Pancreas (tissue), 10 donors: ENCODE measurements around the gene CNKSR3. TPM values are rescaled to one million over a fixed set of nuclear protein-coding genes. Genes with fewer than 3 reads are reported as not detected.
A peak's percentile ranks its signal among the peaks of the same experiment; 100 is the strongest.

Experiments used
- ATAC-seq, 4 donors: fragments of 200-7000 bp; cut with Tn5 transposase; one replicate each; pipeline versions ENCODE4 v1.8.0 to v1.9.1; 2020; ENCODE audit warnings: mild to moderate bottlenecking in 4 of 4, moderate library complexity in 4 of 4
- DNase-seq, 6 donors: peaks; one replicate each; pipeline ENCODE4 v3.0.0-alpha.2; 2020
- FAIRE-seq: peaks from 2 replicates; lab custom pipeline; 2012; peaks lifted over from hg19 to GRCh38; lab: Jason Lieb, UNC
- H3K27ac ChIP-seq, 4 donors: fragments of 200-600 bp; sonication (generic); 1 replicate in 3 of 4; 2 replicates in 1 of 4; pipeline versions ENCODE4 v1.5.0 to v1.8.0; 2020
- H3K27me3 ChIP-seq, 4 donors: fragments of 200-600 bp; one replicate each; pipeline ENCODE4 v1.8.0; 2021
- H3K36me3 ChIP-seq, 3 donors: fragments of 200-600 bp; sonication (generic) in 1 of 3; one replicate each; pipeline versions ENCODE4 v1.5.0 to v1.8.0; 2020 to 2021
- H3K4me1 ChIP-seq, 3 donors: fragments of 200-600 bp; one replicate each; pipeline ENCODE4 v1.8.0; 2021
- H3K4me3 ChIP-seq, 4 donors: fragments of 200-600 bp; sonication (generic) in 2 of 4; one replicate each; pipeline versions ENCODE4 v1.5.0 to v1.8.0; 2020 to 2021
- H3K9me3 ChIP-seq, 4 donors: fragments of 200-600 bp; one replicate each; pipeline ENCODE4 v1.8.0; 2021
- CTCF ChIP-seq, 4 donors: fragments of 200-600 bp; sonication (generic) in 3 of 4; IDR thresholded peaks; one replicate each; pipeline versions ENCODE4 v1.5.0 to v1.8.0; 2021; ENCODE audit warnings: antibody characterized with exemption in 4 of 4
- WGBS, 2 donors: extraction: QIAGEN DNeasy Blood & Tissue Kit; methylation state at CpG; one replicate each; pipeline ENCODE4 v1.1.7; 2013; 5-methylcytosine and 5-hydroxymethylcytosine counted together
- intact Hi-C, 3 donors: fragments of 100-400 bp; cut with DNase I; formaldehyde crosslinking; loops; one replicate each; pipeline versions ENCODE4 v1.11.1 to v1.14.2; 2022
- polyA plus RNA-seq, 2 donors: library from polyadenylated mRNA; stranded (reverse); fragments of 200-250 nt; gene quantifications; one replicate each; pipeline ENCODE4 v1.2.3, GENCODE V29; 2013
- total RNA-seq, 6 donors: library from RNA; stranded (reverse); fragmentation: NEBNext Ultra II Directional in 4 of 6; extraction: Animal tissue kit (Norgen Biotek cat#: 25700) in 4 of 6; gene quantifications; one replicate each; pipeline versions ENCODE4 v1.2.1 to v1.2.4, GENCODE V29; 2021 to 2023
- donor health status: healthy with polysubstance abuse.
- donor health status: DM: no; HTN: no; CAD: no; lungs with moderate emphysema.
- donor health status: DM: no; HTN: no; CAD: no.
- donor health status: control.
- donor health status: control.
- donor health status: Bipolar disorder and iron deficiency.
- donor health status: DM: yes; HTN: yes; CAD: no.
- donor health status: DM: no; HTN: no; CAD: no.
- donor health status: DM: no; HTN: no; CAD: no.
- donor health status: DM: yes; HTN: yes; CAD: no.

The CNKSR3 gene
- total and polyA plus RNA-seq, 8 donors, result 7.6 to 24.2 (median 18.6) TPM

GRCh38 chr6:154383273-154383672 lies 127.2 kb downstream of the CNKSR3 start:
- no peak for ATAC-seq
- H3K27ac ChIP-seq, result no peak overlapping the region
- DNase-seq, result no peak
- H3K36me3 ChIP-seq, result no peaks in the 10 kb centered on the region
- TF ChIP-seq CTCF (IDR thresholded peaks at IDR 0.05), result no peak
- FAIRE-seq, result no peak
- H3K4me3 ChIP-seq, result no peak overlapping the region
- H3K4me1 ChIP-seq, result peaks cover 0 to 8% (median 0%) of the 10 kb centered on the region in 3 donors
- H3K9me3 ChIP-seq, result no peaks in the 10 kb centered on the region
- H3K27me3 ChIP-seq, result no peaks in the 10 kb centered on the region
- intact Hi-C loops, result no loop called here
- 94% methylated on average over 6 of the region's 6 CpGs for WGBS, 2 donors

GRCh38 chr6:154382740-154383139 lies 127.7 kb downstream of the CNKSR3 start:
- no peak for FAIRE-seq
- intact Hi-C loops, result no loop called here
- TF ChIP-seq CTCF (IDR thresholded peaks at IDR 0.05), result no peak

GRCh38 chr6:154381548-154381947 lies 128.9 kb downstream of the CNKSR3 start:
- 91% methylated on average over 4 of the region's 4 CpGs for WGBS, 2 donors
- no peak overlapping the region for H3K27ac ChIP-seq
- no peaks in the 10 kb centered on the region for H3K4me1 ChIP-seq
- H3K4me3 ChIP-seq, result no peak overlapping the region
- no peak for TF ChIP-seq CTCF (IDR thresholded peaks at IDR 0.05)
- intact Hi-C loops, result no loop called here
- ATAC-seq, result no peak
- FAIRE-seq, result no peak
- DNase-seq, result no peak
- no peaks in the 10 kb centered on the region for H3K9me3 ChIP-seq
- H3K27me3 ChIP-seq, result no peaks in the 10 kb centered on the region
- no peaks in the 10 kb centered on the region for H3K36me3 ChIP-seq

More at GRCh38 chr6:154382740-154383139, 127.7 kb downstream of the CNKSR3 start:
- no peaks in the 10 kb centered on the region for H3K27me3 ChIP-seq
- DNase-seq (no peak), ATAC-seq (peak in 2 of 4 donors; percentile 25 to 65)
- no peaks in the 10 kb centered on the region for H3K36me3 ChIP-seq
- WGBS, 2 donors, result 51 to 54% methylated on average over 8 of the region's 8 CpGs
- no peak overlapping the region for H3K27ac ChIP-seq
- H3K9me3 ChIP-seq, result no peaks in the 10 kb centered on the region
- H3K4me3 ChIP-seq, result no peak overlapping the region
- peaks cover 0 to 5% (median 0%) of the 10 kb centered on the region in 3 donors for H3K4me1 ChIP-seq

GRCh38 chr6:154380741-154381140 lies 129.7 kb downstream of the CNKSR3 start:
- FAIRE-seq (no peak), ATAC-seq (peak in 2 of 4 donors; percentile 35 to 56)

More at GRCh38 chr6:154380741-154381140, 129.7 kb downstream of the CNKSR3 start:
- intact Hi-C loops, result no loop called here
- no peaks in the 10 kb centered on the region for H3K9me3 ChIP-seq
- H3K4me3 ChIP-seq, result no peak overlapping the region
- H3K4me1 ChIP-seq, result no peaks in the 10 kb centered on the region
- TF ChIP-seq CTCF (IDR thresholded peaks at IDR 0.05), result no peak
- no peak for DNase-seq
- H3K36me3 ChIP-seq, result no peaks in the 10 kb centered on the region
- WGBS, 2 donors, result 61 to 76% methylated on average over 2 of the region's 2 CpGs
- no peak overlapping the region for H3K27ac ChIP-seq
- no peaks in the 10 kb centered on the region for H3K27me3 ChIP-seq
